Colon (tissue), 2 donors: ENCODE data around the gene MED12L.
"Not testable (repeated sequence)": the region's sequence is repeated elsewhere in the genome, so short reads cannot be mapped to it uniquely, and the experiment has no call there.

ENCODE experiments used
- FAIRE-seq: peaks from 2 replicates; lab custom pipeline; 2012; peaks lifted over from hg19 to GRCh38; lab: Jason Lieb, UNC
- donor health status: control.
- donor health status: control.

Gene MED12L

DNA sequence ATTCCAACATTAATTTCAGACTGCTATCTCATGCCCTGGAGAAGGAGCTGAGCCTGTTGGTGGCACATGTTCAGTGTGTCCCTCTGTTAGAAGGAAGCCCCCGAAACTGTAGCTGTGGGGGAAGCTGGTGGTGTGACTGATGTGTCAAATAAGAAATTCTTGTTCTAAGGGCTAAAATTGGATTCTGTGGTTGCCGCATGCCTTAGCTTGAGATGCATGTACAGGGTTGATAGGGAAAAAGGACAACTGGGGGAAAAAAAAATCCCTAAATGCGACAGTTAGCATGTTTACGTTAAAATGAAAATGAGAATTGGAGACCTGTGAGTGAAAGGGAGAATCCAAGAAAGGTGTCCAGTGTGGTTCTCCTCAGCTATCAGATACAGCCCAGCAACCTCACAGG, 58.6 kb downstream of the MED12L start:
- no peak for FAIRE-seq

GRCh38 chr3:151144760-151145159, 59.3 kb downstream of the MED12L start:
- no peak for FAIRE-seq

DNA sequence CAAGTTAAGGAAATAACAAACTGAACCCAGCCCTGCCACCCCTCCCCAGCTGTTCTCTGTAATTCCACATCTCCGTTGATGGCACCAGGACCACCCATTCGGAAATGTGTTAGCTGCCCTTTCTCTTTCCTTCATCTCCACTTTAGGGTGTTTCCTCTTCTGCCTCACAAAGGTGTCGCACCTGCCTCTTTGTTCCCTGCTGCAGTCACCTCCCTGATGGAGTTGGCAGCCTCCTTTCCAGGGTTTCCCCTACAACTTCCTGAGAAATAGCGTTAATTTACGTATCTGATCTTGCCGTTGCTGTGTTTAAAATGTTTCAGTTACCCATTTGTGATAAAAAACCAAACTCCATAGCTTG, 60.2 kb downstream of the MED12L start:
- no peak for FAIRE-seq

- FAIRE-seq: no peak
These were observed 60.7 kb downstream of the MED12L start for GRCh38 chr3:151146071-151146730.

- FAIRE-seq: no peak
These were observed 61.2 kb downstream of the MED12L start for GRCh38 chr3:151146731-151147091.

GRCh38 chr3:151147299-151147698, 61.8 kb downstream of the MED12L start:
- no peak for FAIRE-seq

DNA sequence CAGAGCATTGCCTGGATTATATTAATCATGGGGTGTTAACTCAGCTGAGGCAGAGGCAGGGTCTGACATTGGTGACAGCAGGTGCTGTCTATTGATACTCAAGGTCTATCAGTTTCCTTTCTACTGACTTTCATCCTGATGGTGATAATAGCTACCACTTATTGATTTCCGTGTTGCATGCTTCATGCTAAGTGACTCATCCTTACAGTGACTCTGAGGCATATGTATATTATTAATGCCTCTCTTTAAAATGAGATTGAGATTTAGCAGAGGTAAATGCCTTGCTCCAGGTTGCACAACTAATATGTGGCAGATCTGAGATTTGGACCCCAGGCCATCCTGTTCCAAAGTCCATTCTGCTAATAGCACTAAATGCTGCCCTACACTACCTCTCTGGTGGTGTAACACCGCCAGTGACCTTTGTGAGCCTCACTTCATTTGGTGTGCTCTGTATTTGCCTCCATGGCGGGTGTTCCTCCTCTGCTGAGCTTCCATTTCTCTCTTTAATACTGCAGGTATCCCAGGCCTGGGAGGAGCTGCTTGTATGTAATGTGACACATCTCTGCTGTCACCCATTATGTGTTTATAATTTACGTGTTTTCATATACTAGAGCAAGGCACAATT, 67.1 kb downstream of the MED12L start:
- no peak for FAIRE-seq

- no peak for FAIRE-seq
These were observed 69.1 kb downstream of the MED12L start for GRCh38 chr3:151154566-151154965.

DNA sequence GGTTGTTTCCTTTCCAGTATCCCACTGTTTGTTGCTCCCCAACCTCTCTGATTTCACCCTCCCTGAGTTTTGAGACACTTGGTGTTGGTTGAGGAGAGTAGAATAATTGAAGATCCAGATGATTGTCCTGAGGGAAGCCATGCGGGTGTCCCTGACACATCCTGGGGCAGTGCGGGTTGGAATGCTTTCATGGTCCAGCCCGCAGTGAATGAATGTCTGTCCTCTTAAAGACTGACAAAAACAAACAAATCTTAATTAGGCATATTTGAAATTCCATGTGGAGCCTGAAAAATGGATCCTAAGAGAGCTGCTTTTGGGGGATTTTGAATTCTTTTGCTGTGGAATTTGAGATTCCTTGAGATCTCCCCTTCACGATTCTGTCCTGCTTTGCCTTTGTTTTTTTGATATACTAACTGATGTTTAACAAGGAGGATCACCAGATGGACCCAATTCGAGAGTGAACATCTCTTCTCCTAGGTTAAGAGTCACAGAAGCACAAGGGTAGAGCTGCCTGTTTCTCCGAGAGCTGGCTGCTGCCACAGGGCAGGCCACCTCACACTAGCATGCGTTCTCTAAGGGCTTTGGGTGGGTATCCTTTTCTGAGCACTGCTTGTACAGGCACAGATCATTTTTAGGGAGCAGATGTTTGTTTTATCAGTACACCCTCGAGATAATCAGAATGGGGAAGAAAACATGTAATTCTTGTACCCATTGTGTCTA, 70.1 kb downstream of the MED12L start:
- FAIRE-seq: no peak

- no peak for FAIRE-seq
These were observed 71.3 kb downstream of the MED12L start for GRCh38 chr3:151156618-151157216.

- no peak for FAIRE-seq
These were observed 74.3 kb downstream of the MED12L start for GRCh38 chr3:151159806-151160205.

DNA sequence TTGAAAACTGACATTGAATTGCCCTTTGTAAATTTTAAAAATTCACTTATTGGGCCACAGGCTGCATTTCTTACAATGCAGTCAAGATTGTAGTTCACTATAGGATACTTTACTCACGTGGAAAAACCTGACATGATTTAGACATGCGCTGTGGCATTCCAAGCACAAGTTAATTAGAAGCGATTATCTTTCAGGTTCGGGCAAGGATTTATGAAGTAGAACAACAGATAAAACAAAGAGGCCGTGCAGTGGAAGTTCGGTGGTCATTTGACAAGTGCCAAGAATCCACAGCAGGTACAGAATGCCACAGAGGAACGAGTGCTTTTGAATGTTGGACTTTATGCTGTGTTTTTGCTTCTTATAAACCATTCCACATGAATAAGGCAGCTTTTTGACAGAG, 79.8 kb downstream of the MED12L start:
- no peak for FAIRE-seq

GRCh38 chr3:151166161-151166560, 80.7 kb downstream of the MED12L start:
- no peak for FAIRE-seq

DNA sequence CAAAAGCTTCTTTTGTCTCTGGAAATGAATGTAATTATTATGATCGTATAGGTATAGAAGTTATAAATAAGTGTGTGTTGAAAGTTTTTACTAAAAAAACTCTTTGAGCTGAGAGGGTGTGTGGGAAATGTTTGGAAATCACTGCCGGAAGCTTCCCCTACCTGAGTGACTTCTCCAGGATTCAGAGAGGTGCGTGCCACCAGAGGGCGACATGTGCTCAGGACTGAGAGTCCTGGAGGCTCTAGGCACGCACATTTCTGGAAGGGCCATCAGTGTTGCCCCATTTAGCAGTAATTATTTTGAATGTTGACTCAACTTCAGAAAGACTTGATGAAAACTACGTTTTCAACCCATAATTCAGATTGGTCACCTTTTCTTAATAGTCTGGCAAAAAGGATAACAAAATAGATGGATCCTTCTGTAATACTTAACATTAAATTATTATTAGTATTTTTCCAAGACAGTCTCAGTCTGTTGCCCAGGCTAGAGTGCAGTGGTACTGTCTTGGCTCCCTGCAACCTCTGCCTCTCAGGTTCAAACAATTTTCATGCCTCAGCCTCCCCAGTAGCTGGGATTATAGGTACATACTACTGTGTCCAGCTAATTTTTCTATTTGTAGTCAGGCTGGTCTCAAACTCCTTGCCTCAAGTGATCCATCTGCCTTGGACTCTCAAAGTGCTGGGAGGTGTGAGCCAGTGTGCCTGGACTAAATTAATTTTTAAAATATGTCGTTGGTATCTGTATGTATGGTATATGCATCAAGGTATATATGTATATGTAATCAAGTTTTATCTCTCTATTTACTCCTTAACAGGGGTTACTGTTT, 83.0 kb downstream of the MED12L start:
- FAIRE-seq: no peak

- no peak for FAIRE-seq
These were observed 83.9 kb downstream of the MED12L start for GRCh38 chr3:151169262-151169947.

DNA sequence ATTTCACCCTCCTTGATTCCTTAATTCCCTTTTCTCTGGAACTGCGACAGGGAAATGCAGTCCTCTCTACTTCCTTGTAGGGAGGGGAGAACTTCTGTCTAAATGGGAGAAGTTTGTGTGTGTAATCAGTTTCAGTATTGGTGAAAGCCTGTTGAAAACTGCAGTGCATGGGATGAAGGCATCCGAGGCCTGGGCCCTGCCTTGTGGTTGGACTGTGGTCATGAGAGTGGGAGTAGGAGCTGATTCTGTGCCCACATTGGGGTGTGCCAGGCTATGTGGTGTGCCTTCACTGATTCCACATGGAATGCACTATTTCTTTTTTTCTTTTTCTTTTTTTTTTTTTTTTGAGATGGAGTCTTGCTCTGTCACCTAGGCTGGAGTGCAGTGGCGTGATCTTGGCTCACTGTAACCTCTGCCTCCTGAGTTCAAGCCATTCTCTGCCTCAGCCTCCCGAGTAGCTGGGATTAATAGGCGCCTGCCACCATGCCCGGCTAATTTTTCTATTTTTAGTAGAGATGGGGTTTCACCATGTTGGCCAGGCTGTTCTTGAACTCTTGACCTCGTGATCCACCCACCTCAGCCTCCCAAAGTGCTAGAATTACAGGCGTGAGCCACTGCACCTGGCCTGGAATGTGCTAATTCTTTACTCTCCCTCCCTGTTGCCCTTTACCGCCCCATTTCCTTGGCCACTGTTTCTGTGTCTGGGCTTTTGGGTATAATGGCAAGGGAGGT, 84.7 kb downstream of the MED12L start:
- not testable (repeated sequence) for FAIRE-seq

GRCh38 chr3:151171145-151171757, 85.8 kb downstream of the MED12L start:
- no peak for FAIRE-seq

GRCh38 chr3:151174351-151174750, 88.9 kb downstream of the MED12L start:
- no peak for FAIRE-seq

- FAIRE-seq: no peak
These were observed 90.5 kb downstream of the MED12L start for GRCh38 chr3:151175952-151176351.

GRCh38 chr3:151178208-151178845, 92.9 kb downstream of the MED12L start:
- no peak for FAIRE-seq
